Measurements from ENCODE around the gene ADAMTS20. TPM values are rescaled to one million over a fixed set of nuclear protein-coding genes. Genes with fewer than 3 reads are reported as not detected.
"Not testable (repeated sequence)": the region's sequence is repeated elsewhere in the genome, so short reads cannot be mapped to it uniquely, and the experiment has no call there.

Gene ADAMTS20
- total RNA-seq, 1 donor from 2014 or later: 0.22 TPM

GRCh38 chr12:43381879-43382278 is 170.1 kb downstream of the ADAMTS20 start:
- Mint-ChIP-seq H3K4me1 (ENCODE audit: low read depth) (no peaks in the 10 kb centered on the region), H3K4me3 (ENCODE audit: unreplicated experiment) (no peak overlapping the region), H3K9me3 (ENCODE audit: low read depth) (peaks cover 60% of the 10 kb centered on the region), H3K27ac (ENCODE audit: unreplicated experiment) (no peak overlapping the region), H3K27me3 (ENCODE audit: low read depth) (no peaks in the 10 kb centered on the region), H3K36me3 (ENCODE audit: low read depth) (peaks cover 16% of the 10 kb centered on the region)
- TF ChIP-seq CTCF (IDR thresholded peaks at IDR 0.05): no peak
- DNase-seq (ENCODE audit: low spot score): no peak

GRCh38 chr12:43378448-43378847 is 173.6 kb downstream of the ADAMTS20 start:
- H3K4me1 Mint-ChIP-seq (ENCODE audit: low read depth): no peaks in the 10 kb centered on the region
- H3K36me3 Mint-ChIP-seq (ENCODE audit: low read depth): peaks cover 11% of the 10 kb centered on the region
- H3K27me3 Mint-ChIP-seq (ENCODE audit: low read depth): no peaks in the 10 kb centered on the region
- H3K27ac Mint-ChIP-seq (ENCODE audit: unreplicated experiment): no peak overlapping the region
- peaks cover 43% of the 10 kb centered on the region for H3K9me3 Mint-ChIP-seq (ENCODE audit: low read depth)
- H3K4me3 Mint-ChIP-seq (ENCODE audit: unreplicated experiment): no peak overlapping the region
- DNase-seq (ENCODE audit: low spot score): no peak
- no peak for TF ChIP-seq CTCF (IDR thresholded peaks at IDR 0.05)

GRCh38 chr12:43370263-43370662 is 181.7 kb downstream of the ADAMTS20 start:
- H3K9me3 Mint-ChIP-seq (ENCODE audit: low read depth): no peaks in the 10 kb centered on the region
- no peaks in the 10 kb centered on the region for H3K36me3 Mint-ChIP-seq (ENCODE audit: low read depth)
- no peaks in the 10 kb centered on the region for H3K27me3 Mint-ChIP-seq (ENCODE audit: low read depth)
- no peak overlapping the region for H3K27ac Mint-ChIP-seq (ENCODE audit: unreplicated experiment)
- no peak overlapping the region for H3K4me3 Mint-ChIP-seq (ENCODE audit: unreplicated experiment)
- no peaks in the 10 kb centered on the region for H3K4me1 Mint-ChIP-seq (ENCODE audit: low read depth)
- no peak for TF ChIP-seq CTCF (IDR thresholded peaks at IDR 0.05)
- no peak for DNase-seq (ENCODE audit: low spot score)

- H3K9me3 Mint-ChIP-seq (ENCODE audit: low read depth): peaks cover 3% of the 10 kb centered on the region
- no peak for DNase-seq (ENCODE audit: low spot score)
- no peak overlapping the region for H3K27ac Mint-ChIP-seq (ENCODE audit: unreplicated experiment)
- H3K36me3 Mint-ChIP-seq (ENCODE audit: low read depth): peaks cover 4% of the 10 kb centered on the region
- TF ChIP-seq CTCF (IDR thresholded peaks at IDR 0.05): no peak
- no peaks in the 10 kb centered on the region for H3K27me3 Mint-ChIP-seq (ENCODE audit: low read depth)
- no peak overlapping the region for H3K4me3 Mint-ChIP-seq (ENCODE audit: unreplicated experiment)
- H3K4me1 Mint-ChIP-seq (ENCODE audit: low read depth): peaks cover 7% of the 10 kb centered on the region
Observed at GRCh38 chr12:43362910-43363694, 188.9 kb downstream of the ADAMTS20 start.

GRCh38 chr12:43361031-43361710 is 190.8 kb downstream of the ADAMTS20 start:
- Mint-ChIP-seq H3K4me3 (ENCODE audit: unreplicated experiment) (no peak overlapping the region), H3K4me1 (ENCODE audit: low read depth) (peaks cover 7% of the 10 kb centered on the region), H3K27ac (ENCODE audit: unreplicated experiment) (no peak overlapping the region), H3K27me3 (ENCODE audit: low read depth) (no peaks in the 10 kb centered on the region), H3K36me3 (ENCODE audit: low read depth) (peaks cover 4% of the 10 kb centered on the region), H3K9me3 (ENCODE audit: low read depth) (peaks cover 3% of the 10 kb centered on the region)
- TF ChIP-seq CTCF (IDR thresholded peaks at IDR 0.05): no peak
- no peak for DNase-seq (ENCODE audit: low spot score)

- not testable (repeated sequence) for H3K4me1 Mint-ChIP-seq (ENCODE audit: low read depth); DNase-seq (ENCODE audit: low spot score); H3K4me3 Mint-ChIP-seq (ENCODE audit: unreplicated experiment); H3K9me3 Mint-ChIP-seq (ENCODE audit: low read depth); H3K27ac Mint-ChIP-seq (ENCODE audit: unreplicated experiment); H3K36me3 Mint-ChIP-seq (ENCODE audit: low read depth); H3K27me3 Mint-ChIP-seq (ENCODE audit: low read depth)
Observed at GRCh38 chr12:43360001-43360400, 192.0 kb downstream of the ADAMTS20 start.
